Measurements from ENCODE around the gene FPGT. TPM values are rescaled to one million over a fixed set of nuclear protein-coding genes. Genes with fewer than 3 reads are reported as not detected.

Gene FPGT
- total RNA-seq, 4 donors from 2014 or later, result 10.9 to 24.0 (median 12.9) TPM

Other genes starting within 250 kb of the FPGT start
- gene LRRIQ3, start 66 bp upstream of the FPGT start, total RNA-seq, result 1 to 10 TPM in 2 of 4 donors, under 1 TPM in 2; 0.63 to 1.6 (median 1.1) TPM
- 1 to 10 TPM in 2 of 4 donors, not detected in 2; 1.4 to 3.6 TPM for gene TNNI3K, start 37.1 kb downstream of the FPGT start, total RNA-seq